CD4-positive, alpha-beta T cell (primary cell): ENCODE data around the gene ADSS2. TPM values are rescaled to one million over a fixed set of nuclear protein-coding genes. Genes with fewer than 3 reads are reported as not detected.

Experiments
- ATAC-seq: fragments of 200-7000 bp; cut with Tn5 transposase; one replicate; pipeline ENCODE4 v1.10.0; 2022; ENCODE audit warnings: mild to moderate bottlenecking; ENCODE audit not compliant: poor library complexity
- CTCF ChIA-PET: fragments of 350-600 bp; sonication (Branson Sonifier 250); formaldehyde crosslinking; loops from one replicate; lab custom pipeline; 2021; ENCODE audit warnings: antibody characterized with exemption, inconsistent platforms; lab: Charles Lee
- POLR2A ChIA-PET: fragments of 350-600 bp; sonication (Branson Sonifier 250); formaldehyde crosslinking; loops from one replicate; lab custom pipeline; 2021; ENCODE audit warnings: antibody characterized with exemption, inconsistent platforms; lab: Charles Lee
- DNase-seq, 14 experiments: peaks; one replicate each; pipeline ENCODE4 v3.0.0-alpha.2; 2013 to 2020; ENCODE audit warnings: mixed read lengths in 2 of 14
- H3K27ac ChIP-seq, 2 donors: one replicate each; pipeline versions ENCODE4 v1.5.1 to v1.7.0; 2013; ENCODE audit warnings: low read length in 2 of 2, low read depth in 1 of 2, mild to moderate bottlenecking in 1 of 2
- H3K27me3 ChIP-seq, 2 experiments: 1 replicate in 1 of 2; 2 replicates in 1 of 2; pipeline versions ENCODE4 v1.6.1 to v1.7.0; 2013; ENCODE audit warnings: low read length in 2 of 2, control low read depth in 1 of 2, mild to moderate bottlenecking in 1 of 2, moderate library complexity in 1 of 2; ENCODE audit not compliant: insufficient read depth in 2 of 2, control insufficient read depth in 1 of 2
- H3K36me3 ChIP-seq: one replicate; pipeline ENCODE4 v1.6.1; 2013; ENCODE audit warnings: low read length, control low read depth; ENCODE audit not compliant: insufficient read depth
- H3K4me1 ChIP-seq: one replicate; pipeline ENCODE4 v1.6.1; 2013; ENCODE audit warnings: low read length, control low read depth; ENCODE audit not compliant: insufficient read depth
- H3K4me3 ChIP-seq: one replicate; pipeline ENCODE4 v1.5.1; 2013; ENCODE audit warnings: mild to moderate bottlenecking, low read length, moderate library complexity
- H3K9me3 ChIP-seq, 2 experiments: 1 replicate in 1 of 2; 2 replicates in 1 of 2; pipeline versions ENCODE4 v1.6.1 to v1.7.0; 2013; ENCODE audit warnings: low read length in 2 of 2, mild to moderate bottlenecking in 2 of 2, control low read depth in 1 of 2, moderate library complexity in 1 of 2; ENCODE audit not compliant: control insufficient read depth in 1 of 2, insufficient read depth in 1 of 2
- H3K27ac Mint-ChIP-seq: one replicate; pipeline ENCODE4 v1.8.0; 2020; ENCODE audit warnings: mixed read lengths
- H3K27me3 Mint-ChIP-seq: one replicate; pipeline ENCODE4 v1.8.0; 2021; ENCODE audit warnings: mixed read lengths
- H3K36me3 Mint-ChIP-seq: one replicate; pipeline ENCODE4 v1.8.0; 2021; ENCODE audit warnings: low read depth, mixed read lengths
- H3K4me1 Mint-ChIP-seq: one replicate; pipeline ENCODE4 v1.8.0; 2021; ENCODE audit warnings: low read depth, mixed read lengths
- H3K4me3 Mint-ChIP-seq: one replicate; pipeline ENCODE4 v1.8.0; 2020; ENCODE audit warnings: mild to moderate bottlenecking, mixed read lengths
- H3K9me3 Mint-ChIP-seq: one replicate; pipeline ENCODE4 v1.8.0; 2020; ENCODE audit warnings: mixed read lengths
- CTCF ChIP-seq: fragments of 200-600 bp; IDR thresholded peaks from one replicate; pipeline ENCODE4 v1.8.0; 2022; ENCODE audit warnings: antibody characterized with exemption, mild to moderate bottlenecking
- intact Hi-C, 2 experiments: fragments of 100-400 bp; cut with DNase I in 1 of 2; cut with micrococcal nuclease in 1 of 2; formaldehyde crosslinking; loops; one replicate each; pipeline versions ENCODE4 v1.15.1 to v1.9.0; 2023 to 2025; cut with DNase I, micrococcal nuclease
- total RNA-seq, 174 experiments: library from RNA in 2 of 174; stranded (reverse) in 2 of 174; gene quantifications; one replicate each; pipeline ENCODE4 v1.2.3 and lab custom pipeline; 2021 to 2026

The ADSS2 gene
- total RNA-seq, 2 experiments from 2014 or later: 30.8 to 34.0 TPM

GRCh38 chr1:244406337-244406736 lies 45.4 kb downstream of the ADSS2 start:
- ChIA-PET CTCF (no interaction called here), POLR2A (no interaction called here)
- H3K36me3 Mint-ChIP-seq: peaks cover 100% of the 10 kb centered on the region
- Histone ChIP-seq H3K27me3 (no peaks in the 10 kb centered on the region), H3K36me3 (peaks cover 63% of the 10 kb centered on the region), H3K4me3 (no peak overlapping the region), H3K4me1 (no peaks in the 10 kb centered on the region), H3K9me3 (peaks cover 8 to 23% of the 10 kb centered on the region in 2 experiments), H3K27ac (no peak overlapping the region)
- no peak overlapping the region for H3K4me3 Mint-ChIP-seq
- TF ChIP-seq CTCF: no peak
- H3K27ac Mint-ChIP-seq: no peak overlapping the region
- H3K9me3 Mint-ChIP-seq: peaks cover 15% of the 10 kb centered on the region
- no peaks in the 10 kb centered on the region for H3K4me1 Mint-ChIP-seq
- ATAC-seq (no peak), DNase-seq (no peak)
- intact Hi-C loops: no loop called here
- H3K27me3 Mint-ChIP-seq: no peaks in the 10 kb centered on the region

GRCh38 chr1:244405856-244406255 lies 45.9 kb downstream of the ADSS2 start:
- H3K27ac ChIP-seq: no peak overlapping the region
- H3K36me3 ChIP-seq: peaks cover 60% of the 10 kb centered on the region
- no peaks in the 10 kb centered on the region for H3K4me1 ChIP-seq
- no peak overlapping the region for H3K27ac Mint-ChIP-seq
- DNase-seq (no peak), ATAC-seq (no peak)
- H3K36me3 Mint-ChIP-seq: peaks cover 100% of the 10 kb centered on the region
- H3K27me3 ChIP-seq: no peaks in the 10 kb centered on the region
- ChIA-PET CTCF (no interaction called here), POLR2A (no interaction called here)
- H3K4me3 ChIP-seq: no peak overlapping the region
- H3K9me3 ChIP-seq: peaks cover 8 to 27% of the 10 kb centered on the region in 2 experiments
- peaks cover 19% of the 10 kb centered on the region for H3K9me3 Mint-ChIP-seq
- intact Hi-C loops: no loop called here
- no peaks in the 10 kb centered on the region for H3K4me1 Mint-ChIP-seq
- H3K27me3 Mint-ChIP-seq: no peaks in the 10 kb centered on the region
- no peak for TF ChIP-seq CTCF
- no peak overlapping the region for H3K4me3 Mint-ChIP-seq

GRCh38 chr1:244403431-244403830 lies 48.3 kb downstream of the ADSS2 start:
- H3K9me3 Mint-ChIP-seq: peaks cover 21% of the 10 kb centered on the region
- peaks cover 82% of the 10 kb centered on the region for H3K36me3 Mint-ChIP-seq
- H3K36me3 ChIP-seq: peaks cover 36% of the 10 kb centered on the region

More at GRCh38 chr1:244403431-244403830, 48.3 kb downstream of the ADSS2 start:
- Histone ChIP-seq H3K9me3 (peaks cover 8 to 29% of the 10 kb centered on the region in 2 experiments), H3K27me3 (no peaks in the 10 kb centered on the region), H3K4me1 (no peaks in the 10 kb centered on the region), H3K27ac (no peak overlapping the region), H3K4me3 (no peak overlapping the region)
- TF ChIP-seq CTCF: no peak
- Mint-ChIP-seq H3K27me3 (no peaks in the 10 kb centered on the region), H3K4me1 (no peaks in the 10 kb centered on the region), H3K4me3 (no peak overlapping the region), H3K27ac (no peak overlapping the region)
- ChIA-PET POLR2A (no interaction called here), CTCF (no interaction called here)
- ATAC-seq: no peak
- DNase-seq: no peak
- intact Hi-C loops: no loop called here
